ENCODE data around the gene CORIN.
A peak's percentile ranks its signal among the peaks of the same experiment; 100 is the strongest.

- TF ChIP-seq, protein P1, sequence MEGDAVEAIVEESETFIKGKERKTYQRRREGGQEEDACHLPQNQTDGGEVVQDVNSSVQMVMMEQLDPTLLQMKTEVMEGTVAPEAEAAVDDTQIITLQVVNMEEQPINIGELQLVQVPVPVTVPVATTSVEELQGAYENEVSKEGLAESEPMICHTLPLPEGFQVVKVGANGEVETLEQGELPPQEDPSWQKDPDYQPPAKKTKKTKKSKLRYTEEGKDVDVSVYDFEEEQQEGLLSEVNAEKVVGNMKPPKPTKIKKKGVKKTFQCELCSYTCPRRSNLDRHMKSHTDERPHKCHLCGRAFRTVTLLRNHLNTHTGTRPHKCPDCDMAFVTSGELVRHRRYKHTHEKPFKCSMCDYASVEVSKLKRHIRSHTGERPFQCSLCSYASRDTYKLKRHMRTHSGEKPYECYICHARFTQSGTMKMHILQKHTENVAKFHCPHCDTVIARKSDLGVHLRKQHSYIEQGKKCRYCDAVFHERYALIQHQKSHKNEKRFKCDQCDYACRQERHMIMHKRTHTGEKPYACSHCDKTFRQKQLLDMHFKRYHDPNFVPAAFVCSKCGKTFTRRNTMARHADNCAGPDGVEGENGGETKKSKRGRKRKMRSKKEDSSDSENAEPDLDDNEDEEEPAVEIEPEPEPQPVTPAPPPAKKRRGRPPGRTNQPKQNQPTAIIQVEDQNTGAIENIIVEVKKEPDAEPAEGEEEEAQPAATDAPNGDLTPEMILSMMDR (conservative IDR thresholded peaks at IDR 0.05; ENCODE audit: low read depth, low read length), result no peak
- TF ChIP-seq, protein P2, sequence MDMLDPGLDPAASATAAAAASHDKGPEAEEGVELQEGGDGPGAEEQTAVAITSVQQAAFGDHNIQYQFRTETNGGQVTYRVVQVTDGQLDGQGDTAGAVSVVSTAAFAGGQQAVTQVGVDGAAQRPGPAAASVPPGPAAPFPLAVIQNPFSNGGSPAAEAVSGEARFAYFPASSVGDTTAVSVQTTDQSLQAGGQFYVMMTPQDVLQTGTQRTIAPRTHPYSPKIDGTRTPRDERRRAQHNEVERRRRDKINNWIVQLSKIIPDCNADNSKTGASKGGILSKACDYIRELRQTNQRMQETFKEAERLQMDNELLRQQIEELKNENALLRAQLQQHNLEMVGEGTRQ (IDR thresholded peaks at IDR 0.05; ENCODE audit: low read depth, low read length), result no peak
- peak; percentile 95 for TF ChIP-seq MAFK (IDR thresholded peaks at IDR 0.05; ENCODE audit: low read depth, low read length)
- TF ChIP-seq POLR2A (IDR thresholded peaks at IDR 0.05; ENCODE audit: low read depth, low read length), result no peak
- TF ChIP-seq RAD21 (IDR thresholded peaks at IDR 0.05; ENCODE audit: low read length), result no peak
- no peak for TF ChIP-seq RFX5 (IDR thresholded peaks at IDR 0.05; ENCODE audit: low read depth, low read length)
- TF ChIP-seq RCOR1 (IDR thresholded peaks at IDR 0.05; ENCODE audit: insufficient replicate concordance, low read length), result no peak
- no peak for TF ChIP-seq CHD1 (IDR thresholded peaks at IDR 0.05; ENCODE audit: low read depth, low read length)
- TF ChIP-seq MAZ (IDR thresholded peaks at IDR 0.05; ENCODE audit: borderline replicate concordance, low read depth, low read length), result no peak
- TF ChIP-seq MXI1 (IDR thresholded peaks at IDR 0.05; ENCODE audit: borderline replicate concordance, low read depth, low read length), result no peak
- no peak for TF ChIP-seq SMC3 (IDR thresholded peaks at IDR 0.05; ENCODE audit: low read depth, low read length)
- TF ChIP-seq BHLHE40 (IDR thresholded peaks at IDR 0.05; ENCODE audit: low read depth, low read length), result no peak
- TF ChIP-seq ELK1 (IDR thresholded peaks at IDR 0.05; ENCODE audit: borderline replicate concordance, low read depth, low read length), result no peak
- TF ChIP-seq CEBPB (IDR thresholded peaks at IDR 0.05; ENCODE audit: low read depth, low read length), result no peak
Observed at GRCh38 chr4:47744253-47744652, 93.6 kb downstream of the CORIN start.
